NCI-H2196 treated with DMSO at 0.1 percent for 48 hours (cell line): ENCODE data around the gene BLNK.
"Not testable (repeated sequence)": the region's sequence is repeated elsewhere in the genome, so short reads cannot be mapped to it uniquely, and the experiment has no call there.

Source experiments
- DNase-seq: peaks from one replicate; lab custom pipeline; 2025; ENCODE audit not compliant: unreplicated experiment; lab: John Stamatoyannopoulos, UW

The BLNK gene

GRCh38 chr10:96271016-96271815 is at the start of gene BLNK:
Gene BLNK (minus strand): TSS chr10:96271569. CDS start chr10:96271398, 171 bp downstream.
- peak; percentile 65 for DNase-seq

- DNase-seq = no peak
Measured at GRCh38 chr10:96319754-96320474, 48.5 kb upstream of the BLNK start.

GRCh38 chr10:96317067-96317833 is 45.9 kb upstream of the BLNK start:
- DNase-seq = no peak

GRCh38 chr10:96313344-96313743 is 42.0 kb upstream of the BLNK start:
- no peak for DNase-seq

GRCh38 chr10:96311180-96311715 is 39.9 kb upstream of the BLNK start:
- no peak for DNase-seq

GRCh38 chr10:96310321-96310669 is 38.9 kb upstream of the BLNK start:
- no peak for DNase-seq

GRCh38 chr10:96309628-96310320 is 38.4 kb upstream of the BLNK start:
- DNase-seq = no peak

GRCh38 chr10:96308854-96309253 is 37.5 kb upstream of the BLNK start:
- not testable (repeated sequence) for DNase-seq

- DNase-seq = peak; percentile 71
Measured at GRCh38 chr10:96306516-96306915, 35.1 kb upstream of the BLNK start.

GRCh38 chr10:96305019-96305418 is 33.6 kb upstream of the BLNK start:
- DNase-seq = no peak

- no peak for DNase-seq
Measured at GRCh38 chr10:96304230-96304629, 32.9 kb upstream of the BLNK start, which contains the start of gene DNTT. Gene DNTT (plus strand): TSS chr10:96304434. CDS start chr10:96304498, 64 bp downstream.

GRCh38 chr10:96301616-96302015 is 30.2 kb upstream of the BLNK start:
- DNase-seq = no peak

- DNase-seq = peak; percentile 8
Measured at GRCh38 chr10:96299383-96299782, 28.0 kb upstream of the BLNK start.

- no peak for DNase-seq
Measured at GRCh38 chr10:96298362-96298761, 27.0 kb upstream of the BLNK start.

GRCh38 chr10:96297486-96297885 is 26.1 kb upstream of the BLNK start:
- DNase-seq = no peak

GRCh38 chr10:96295475-96295874 is 24.1 kb upstream of the BLNK start:
- DNase-seq = no peak

GRCh38 chr10:96292971-96293920 is 21.9 kb upstream of the BLNK start:
- DNase-seq = no peak

- no peak for DNase-seq
Measured at GRCh38 chr10:96290368-96291133, 19.2 kb upstream of the BLNK start.
